ENCODE measurements around the gene ZNF672.

DNA sequence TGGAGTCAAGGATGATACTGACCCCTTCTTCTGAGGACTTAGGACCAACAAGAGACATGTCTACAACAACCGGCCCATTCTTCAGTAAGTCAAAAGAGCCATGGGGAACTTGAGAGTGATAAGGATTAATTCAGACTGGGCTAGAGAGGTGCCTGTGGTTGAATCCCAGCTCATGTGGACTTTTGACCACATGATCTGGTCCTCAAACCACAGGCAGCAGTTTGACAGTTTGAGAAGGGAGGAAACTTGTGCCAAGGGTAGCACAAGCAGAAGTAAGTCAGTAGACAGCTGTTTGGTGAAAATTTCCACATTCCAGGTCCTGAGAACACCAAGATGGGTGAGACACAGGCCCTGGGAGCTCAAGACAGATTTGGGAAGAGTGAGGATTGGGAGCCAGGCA, 32.1 kb upstream of the ZNF672 start:
- TF ChIP-seq, protein P1, sequence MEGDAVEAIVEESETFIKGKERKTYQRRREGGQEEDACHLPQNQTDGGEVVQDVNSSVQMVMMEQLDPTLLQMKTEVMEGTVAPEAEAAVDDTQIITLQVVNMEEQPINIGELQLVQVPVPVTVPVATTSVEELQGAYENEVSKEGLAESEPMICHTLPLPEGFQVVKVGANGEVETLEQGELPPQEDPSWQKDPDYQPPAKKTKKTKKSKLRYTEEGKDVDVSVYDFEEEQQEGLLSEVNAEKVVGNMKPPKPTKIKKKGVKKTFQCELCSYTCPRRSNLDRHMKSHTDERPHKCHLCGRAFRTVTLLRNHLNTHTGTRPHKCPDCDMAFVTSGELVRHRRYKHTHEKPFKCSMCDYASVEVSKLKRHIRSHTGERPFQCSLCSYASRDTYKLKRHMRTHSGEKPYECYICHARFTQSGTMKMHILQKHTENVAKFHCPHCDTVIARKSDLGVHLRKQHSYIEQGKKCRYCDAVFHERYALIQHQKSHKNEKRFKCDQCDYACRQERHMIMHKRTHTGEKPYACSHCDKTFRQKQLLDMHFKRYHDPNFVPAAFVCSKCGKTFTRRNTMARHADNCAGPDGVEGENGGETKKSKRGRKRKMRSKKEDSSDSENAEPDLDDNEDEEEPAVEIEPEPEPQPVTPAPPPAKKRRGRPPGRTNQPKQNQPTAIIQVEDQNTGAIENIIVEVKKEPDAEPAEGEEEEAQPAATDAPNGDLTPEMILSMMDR (IDR thresholded peaks at IDR 0.05; ENCODE audit: low read depth, low read length, poor library complexity, severe bottlenecking): no peak
- TF ChIP-seq EZH2phosphoT487 (IDR thresholded peaks at IDR 0.05; ENCODE audit: borderline replicate concordance, low read length): no peak
